OCI-LY3 (cell line): ENCODE measurements around the gene IGF2BP3.
A peak's percentile ranks its signal among the peaks of the same experiment; 100 is the strongest.

Experiments
- H2AFZ ChIP-seq: fragments of 200-600, 300-600 bp; shearing (Covaris generic); 2 replicates; pipeline ENCODE4 v1.6.0; 2014; ENCODE audit warnings: antibody characterized with exemption, low read depth, low read length
- H3K27ac ChIP-seq: fragments of 200-600, 300-600 bp; sonication (generic); 2 replicates; pipeline ENCODE4 v1.5.1; 2014; ENCODE audit warnings: mild to moderate bottlenecking, low read length, moderate library complexity, mixed read lengths
- H3K27me3 ChIP-seq: fragments of 200-600, 300-600 bp; sonication (generic); 2 replicates; pipeline ENCODE4 v1.6.1; 2014; ENCODE audit warnings: low read depth, low read length, mixed read lengths
- H3K36me3 ChIP-seq: fragments of 200-600, 300-600 bp; sonication (generic); replicated peaks from 2 replicates; pipeline ENCODE3; 2014; ENCODE audit warnings: low read depth, low read length, mixed read lengths
- H3K4me1 ChIP-seq: fragments of 300-600, 200-600 bp; sonication (generic); 2 replicates; pipeline ENCODE4 v1.6.1; 2014; ENCODE audit warnings: low read length, mixed read lengths
- H3K4me2 ChIP-seq: fragments of 200-600, 300-600 bp; sonication (generic); 2 replicates; pipeline ENCODE4 v1.6.1; 2014; ENCODE audit warnings: low read length, mixed read lengths
- H3K4me3 ChIP-seq: fragments of 300-600, 200-600 bp; sonication (generic); 2 replicates; pipeline ENCODE4 v1.5.1; 2014; ENCODE audit warnings: antibody characterized with exemption, mild to moderate bottlenecking, low read length, moderate library complexity
- H3K79me2 ChIP-seq: fragments of 300-600, 200-600 bp; shearing (Covaris generic); 2 replicates; pipeline ENCODE4 v1.6.1; 2014; ENCODE audit warnings: mild to moderate bottlenecking, low read length, mixed read lengths
- H3K9ac ChIP-seq: fragments of 300-600, 200-600 bp; shearing (Covaris generic); 2 replicates; pipeline ENCODE4 v1.6.0; 2014; ENCODE audit warnings: mild to moderate bottlenecking, low read length, moderate library complexity
- H3K9me3 ChIP-seq: fragments of 200-600, 300-600 bp; shearing (Covaris generic); 2 replicates; pipeline ENCODE4 v1.6.1; 2014; ENCODE audit warnings: low read length, mixed read lengths; ENCODE audit not compliant: insufficient read depth
- H4K20me1 ChIP-seq: fragments of 200-600, 300-600 bp; sonication (generic); 2 replicates; pipeline ENCODE4 v1.6.1; 2016; ENCODE audit warnings: low read length, mixed read lengths; ENCODE audit not compliant: insufficient read depth
- CTCF ChIP-seq: fragments of 200-600, 300-600 bp; sonication (generic); IDR thresholded peaks from 2 replicates; pipeline ENCODE4 v1.5.1; 2014; ENCODE audit warnings: antibody characterized with exemption, low read length, low read depth
- EZH2phosphoT487 ChIP-seq: fragments of 200-600 bp; shearing (Covaris generic); IDR thresholded peaks from 2 replicates; pipeline ENCODE4 v1.6.1; 2018; ENCODE audit warnings: antibody characterized with exemption, mixed run types, low read depth

The IGF2BP3 gene

GRCh38 chr7:23462846-23463245 is 7.4 kb downstream of the IGF2BP3 start:
- H3K9me3 ChIP-seq: no peaks in the 10 kb centered on the region
- H3K4me1 ChIP-seq: peaks cover 23% of the 10 kb centered on the region
- no peak overlapping the region for H3K4me3 ChIP-seq
- H3K36me3 ChIP-seq: peaks cover 41% of the 10 kb centered on the region
- H3K79me2 ChIP-seq: peaks cover 100% of the 10 kb centered on the region
- H3K4me2 ChIP-seq: no peak overlapping the region
- H3K9ac ChIP-seq: no peak overlapping the region
- no peaks in the 10 kb centered on the region for H3K27me3 ChIP-seq
- H2AFZ ChIP-seq: no peak overlapping the region
- H4K20me1 ChIP-seq: peaks cover 83% of the 10 kb centered on the region
- no peak overlapping the region for H3K27ac ChIP-seq
- 0 out of 2 replicates have a peak, but pooled peaks have one; percentile 12 for TF ChIP-seq CTCF
- TF ChIP-seq EZH2phosphoT487: no peak

GRCh38 chr7:23458044-23458443 is 12.2 kb downstream of the IGF2BP3 start:
- peaks cover 79% of the 10 kb centered on the region for H4K20me1 ChIP-seq
- no peaks in the 10 kb centered on the region for H3K4me1 ChIP-seq
- H3K27me3 ChIP-seq: no peaks in the 10 kb centered on the region
- H2AFZ ChIP-seq: no peak overlapping the region
- TF ChIP-seq EZH2phosphoT487: no peak
- H3K9ac ChIP-seq: no peak overlapping the region
- peaks cover 100% of the 10 kb centered on the region for H3K79me2 ChIP-seq
- H3K36me3 ChIP-seq: peaks cover 30% of the 10 kb centered on the region
- no peak overlapping the region for H3K4me2 ChIP-seq
- H3K27ac ChIP-seq: no peak overlapping the region
- H3K4me3 ChIP-seq: no peak overlapping the region
- no peaks in the 10 kb centered on the region for H3K9me3 ChIP-seq

GRCh38 chr7:23456093-23456492 is 14.2 kb downstream of the IGF2BP3 start:
- peaks cover 17% of the 10 kb centered on the region for H3K36me3 ChIP-seq
- peaks cover 98% of the 10 kb centered on the region for H3K79me2 ChIP-seq
- no peaks in the 10 kb centered on the region for H3K27me3 ChIP-seq
- H3K4me2 ChIP-seq: no peak overlapping the region
- H3K9me3 ChIP-seq: no peaks in the 10 kb centered on the region
- H3K9ac ChIP-seq: no peak overlapping the region
- H3K4me1 ChIP-seq: no peaks in the 10 kb centered on the region
- no peak overlapping the region for H3K27ac ChIP-seq
- no peak for TF ChIP-seq EZH2phosphoT487
- no peak for TF ChIP-seq CTCF
- peaks cover 73% of the 10 kb centered on the region for H4K20me1 ChIP-seq
- no peak overlapping the region for H2AFZ ChIP-seq
- H3K4me3 ChIP-seq: no peak overlapping the region

DNA sequence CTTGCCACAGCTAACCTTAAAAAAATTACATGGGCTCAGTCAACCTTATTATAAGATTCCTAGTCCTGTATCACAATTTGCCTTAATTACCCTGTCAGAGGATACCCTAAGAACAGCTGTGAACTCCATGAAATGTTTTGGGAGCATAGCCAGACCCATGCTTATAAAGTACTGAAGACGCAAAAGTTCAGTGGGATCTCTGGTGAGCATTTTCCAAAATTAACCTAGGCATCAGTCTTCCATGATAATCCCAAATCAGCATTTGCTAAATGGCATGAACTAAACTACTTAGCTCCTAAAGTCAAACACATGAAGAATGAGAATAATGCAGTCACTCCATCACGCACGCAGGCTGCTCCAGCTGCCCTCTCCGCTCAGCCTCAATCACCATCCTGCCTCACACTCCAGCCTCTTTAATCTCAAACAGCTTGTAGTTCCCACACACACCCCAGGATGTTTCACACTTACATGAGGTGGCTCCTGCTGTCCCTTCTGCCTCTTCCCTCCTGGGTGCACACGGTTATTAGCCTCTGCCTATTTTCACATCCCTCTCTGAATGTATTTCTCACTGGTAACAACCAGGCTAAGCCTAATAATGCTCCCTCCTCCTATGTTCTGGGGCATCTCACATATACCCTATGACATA is 15.3 kb downstream of the IGF2BP3 start:
- H3K4me3 ChIP-seq: no peak overlapping the region
- peaks cover 16% of the 10 kb centered on the region for H3K36me3 ChIP-seq
- H3K9me3 ChIP-seq: no peaks in the 10 kb centered on the region
- H3K9ac ChIP-seq: no peak overlapping the region
- peaks cover 79% of the 10 kb centered on the region for H4K20me1 ChIP-seq
- H3K4me1 ChIP-seq: no peaks in the 10 kb centered on the region
- H3K27ac ChIP-seq: no peak overlapping the region
- no peaks in the 10 kb centered on the region for H3K27me3 ChIP-seq
- no peak overlapping the region for H3K4me2 ChIP-seq
- no peak overlapping the region for H2AFZ ChIP-seq
- TF ChIP-seq CTCF (no peak), EZH2phosphoT487 (no peak)
- H3K79me2 ChIP-seq: peaks cover 98% of the 10 kb centered on the region
